HepG2 (cell line): ENCODE results near the gene HNF1B. TPM values are rescaled to one million over a fixed set of nuclear protein-coding genes. Genes with fewer than 3 reads are reported as not detected.

Experiments used
- ARNT2 ChIP-seq: sonication (generic); formaldehyde crosslinking; IDR thresholded peaks from 2 replicates; pipeline ENCODE4 v1.8.0; 2022; ENCODE audit warnings: mild to moderate bottlenecking, low read depth, missing genetic modification reagents, moderate library complexity
- BRD4 ChIP-seq: sonication (generic); formaldehyde crosslinking; IDR thresholded peaks from 2 replicates; pipeline ENCODE4 v1.4.0; 2020; ENCODE audit warnings: missing genetic modification reagents
- FOXO1 ChIP-seq: sonication (generic); formaldehyde crosslinking; IDR thresholded peaks from 2 replicates; pipeline ENCODE4 v1.4.0; 2020; ENCODE audit warnings: missing genetic modification reagents
- HDAC6 ChIP-seq: fragments of 200-600 bp; sonication (generic); IDR thresholded peaks from 2 replicates; pipeline ENCODE4 v1.7.0; 2017; ENCODE audit warnings: mild to moderate bottlenecking, antibody characterized with exemption, low read length, low read depth
- HMGXB4 ChIP-seq, 2 experiments: sonication (generic) in 1 of 2; formaldehyde crosslinking in 1 of 2; IDR thresholded peaks; 2 replicates each; pipeline versions ENCODE4 v1.4.0 to v1.6.1; 2018 to 2020; ENCODE audit warnings: missing genetic modification reagents in 2 of 2, borderline replicate concordance in 1 of 2, low read depth in 1 of 2, mild to moderate bottlenecking in 1 of 2, missing biosample characterization in 1 of 2
- HNF4G ChIP-seq, 2 experiments: sonication (generic) in 1 of 2; formaldehyde crosslinking in 1 of 2; IDR thresholded peaks; 2 replicates each; pipeline versions ENCODE4 v1.4.0 to v1.6.1; 2011 to 2020; ENCODE audit warnings: borderline replicate concordance in 2 of 2, low read depth in 2 of 2, mild to moderate bottlenecking in 2 of 2, low read length in 1 of 2, missing genetic modification reagents in 1 of 2, moderate library complexity in 1 of 2
- HOXD1 ChIP-seq: sonication (generic); formaldehyde crosslinking; IDR thresholded peaks from 2 replicates; pipeline ENCODE4 v1.5.0; 2020; ENCODE audit warnings: missing genetic modification reagents
- IRF2 ChIP-seq: IDR thresholded peaks from 2 replicates; pipeline ENCODE4 v1.6.1; 2018; ENCODE audit warnings: missing genetic modification reagents, missing compliant biosample characterization
- PAF1 ChIP-seq: IDR thresholded peaks from 2 replicates; pipeline ENCODE4 v1.6.1; 2016; ENCODE audit warnings: missing genetic modification reagents, missing compliant biosample characterization
- RFX3 ChIP-seq: IDR thresholded peaks from 2 replicates; pipeline ENCODE4 v1.6.1; 2016; ENCODE audit warnings: missing biosample characterization, missing genetic modification reagents
- SP5 ChIP-seq: IDR thresholded peaks from 2 replicates; pipeline ENCODE4 v1.6.1; 2016; ENCODE audit warnings: low read depth, borderline replicate concordance
- TARDBP ChIP-seq: sonication (generic); formaldehyde crosslinking; IDR thresholded peaks from 2 replicates; pipeline ENCODE4 v1.8.0; 2022; ENCODE audit warnings: mild to moderate bottlenecking, missing genetic modification reagents
- TMF1 ChIP-seq: sonication (generic); formaldehyde crosslinking; IDR thresholded peaks from 2 replicates; pipeline ENCODE4 v1.8.1; 2022; ENCODE audit warnings: low read depth, missing genetic modification reagents
- ZBTB49 ChIP-seq: sonication (generic); formaldehyde crosslinking; IDR thresholded peaks from 2 replicates; pipeline ENCODE4 v1.4.0; 2020; ENCODE audit warnings: missing genetic modification reagents, borderline replicate concordance
- ZNF224 ChIP-seq: sonication (generic); formaldehyde crosslinking; IDR thresholded peaks from 2 replicates; pipeline ENCODE4 v1.5.0; 2020; ENCODE audit warnings: mild to moderate bottlenecking, missing genetic modification reagents
- ZNF282 ChIP-seq: fragments of 450-650 bp; IDR thresholded peaks from 2 replicates; pipeline ENCODE4 v1.6.1; 2018; ENCODE audit not compliant: partially characterized antibody
- ZNF598 ChIP-seq: sonication (generic); formaldehyde crosslinking; IDR thresholded peaks from 2 replicates; pipeline ENCODE4 v1.5.1; 2020; ENCODE audit warnings: mild to moderate bottlenecking, missing genetic modification reagents, borderline replicate concordance
- ZNF629 ChIP-seq: sonication (generic); formaldehyde crosslinking; conservative IDR thresholded peaks from 2 replicates; pipeline ENCODE4 v1.5.0; 2020; ENCODE audit warnings: missing genetic modification reagents
- ZNF652 ChIP-seq: IDR thresholded peaks from 2 replicates; pipeline ENCODE4 v1.6.1; 2016; ENCODE audit warnings: low read depth, borderline replicate concordance
- ZNF720 ChIP-seq: sonication (generic); formaldehyde crosslinking; IDR thresholded peaks from 2 replicates; pipeline ENCODE4 v1.4.0; 2020; ENCODE audit warnings: missing genetic modification reagents
- polyA plus RNA-seq, 8 experiments: library from polyadenylated mRNA; depleted of rRNA in 3 of 8; stranded (reverse) in 7 of 8; unstranded in 1 of 8; fragments of >200 nt; fragmentation: Illumina TruSeq in 4 of 8; extraction: Trizol in 4 of 8; gene quantifications; 2 replicates each; pipeline versions ENCODE4 v1.2.1 to v1.2.3, GENCODE V29; 2011 to 2016; ENCODE audit warnings: low read depth in 4 of 8, missing spikeins in 1 of 8, mixed read lengths in 1 of 8; ENCODE audit not compliant: insufficient read depth in 1 of 8
- total RNA-seq, 5 experiments: library from RNA; depleted of rRNA; stranded (reverse); fragments of >200 nt; fragmentation: Illumina TruSeq; extraction: Trizol; gene quantifications; 2 replicates each; pipeline ENCODE4 v1.2.3, GENCODE V29; 2016; ENCODE audit warnings: low read depth in 1 of 5
- TF ChIP-seq, protein P1 (sequence below): fragments of 450-650 bp; IDR thresholded peaks from 2 replicates; pipeline ENCODE4 v1.6.1; 2016
- TF ChIP-seq, protein P2 (sequence below): IDR thresholded peaks from 2 replicates; pipeline ENCODE4 v1.4.0; 2020; ENCODE audit warnings: mild to moderate bottlenecking, missing genetic modification reagents

HNF1B gene
- total and polyA plus RNA-seq, 2 of the 13 experiments (the other 11 are each of a cell fraction or from before 2014, with no cell fraction given): 1.9 to 5.3 TPM

GRCh38 chr17:37743612-37743874, 1.3 kb downstream of the HNF1B start (continued):
- TF ChIP-seq ZNF652 (CRISPR knock-in tag) (no peak), PAF1 (no peak), BRD4 (CRISPR knock-in tag) (no peak), SP5 (CRISPR knock-in tag) (no peak), ZNF598 (CRISPR knock-in tag) (no peak), TMF1 (CRISPR knock-in tag) (0 out of 2 replicates have a peak, but pooled peaks have one; percentile 60), ZNF224 (CRISPR knock-in tag) (no peak), HMGXB4 (CRISPR knock-in tag; IDR thresholded peaks at IDR 0.05; ENCODE audit: borderline replicate concordance in 1 of 2, low read depth in 1 of 2) (no peak; a peak in 2 of 4 replicates), HNF4G (IDR thresholded peaks at IDR 0.05; ENCODE audit: borderline replicate concordance, low read depth, low read length) (0 out of 2 replicates have a peak, but pooled peaks have one; percentile 30), HNF4G (CRISPR knock-in tag; IDR thresholded peaks at IDR 0.05; ENCODE audit: borderline replicate concordance, low read depth) (no peak), TARDBP (CRISPR knock-in tag) (peak; percentile 74; the same call in 1 of the 2 replicates), IRF2 (no peak), HOXD1 (no peak), ARNT2 (CRISPR knock-in tag) (peak; percentile 54; the same call in 1 of the 2 replicates), ZNF282 (no peak), FOXO1 (CRISPR knock-in tag) (peak; percentile 3; the same call in 1 of the 2 replicates), ZNF720 (CRISPR knock-in tag) (no peak), ZBTB49 (CRISPR knock-in tag) (no peak), RFX3 (CRISPR knock-in tag) (no peak), ZNF629 (0 out of 2 replicates have a peak, but pooled peaks have one; percentile 5), HDAC6 (no peak)
- TF ChIP-seq, protein P1, sequence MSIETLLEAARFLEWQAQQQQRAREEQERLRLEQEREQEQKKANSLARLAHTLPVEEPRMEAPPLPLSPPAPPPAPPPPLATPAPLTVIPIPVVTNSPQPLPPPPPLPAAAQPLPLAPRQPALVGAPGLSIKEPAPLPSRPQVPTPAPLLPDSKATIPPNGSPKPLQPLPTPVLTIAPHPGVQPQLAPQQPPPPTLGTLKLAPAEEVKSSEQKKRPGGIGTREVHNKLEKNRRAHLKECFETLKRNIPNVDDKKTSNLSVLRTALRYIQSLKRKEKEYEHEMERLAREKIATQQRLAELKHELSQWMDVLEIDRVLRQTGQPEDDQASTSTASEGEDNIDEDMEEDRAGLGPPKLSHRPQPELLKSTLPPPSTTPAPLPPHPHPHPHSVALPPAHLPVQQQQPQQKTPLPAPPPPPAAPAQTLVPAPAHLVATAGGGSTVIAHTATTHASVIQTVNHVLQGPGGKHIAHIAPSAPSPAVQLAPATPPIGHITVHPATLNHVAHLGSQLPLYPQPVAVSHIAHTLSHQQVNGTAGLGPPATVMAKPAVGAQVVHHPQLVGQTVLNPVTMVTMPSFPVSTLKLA: peak; percentile 16; the same call in 1 of the 2 replicates
- TF ChIP-seq, protein P2, sequence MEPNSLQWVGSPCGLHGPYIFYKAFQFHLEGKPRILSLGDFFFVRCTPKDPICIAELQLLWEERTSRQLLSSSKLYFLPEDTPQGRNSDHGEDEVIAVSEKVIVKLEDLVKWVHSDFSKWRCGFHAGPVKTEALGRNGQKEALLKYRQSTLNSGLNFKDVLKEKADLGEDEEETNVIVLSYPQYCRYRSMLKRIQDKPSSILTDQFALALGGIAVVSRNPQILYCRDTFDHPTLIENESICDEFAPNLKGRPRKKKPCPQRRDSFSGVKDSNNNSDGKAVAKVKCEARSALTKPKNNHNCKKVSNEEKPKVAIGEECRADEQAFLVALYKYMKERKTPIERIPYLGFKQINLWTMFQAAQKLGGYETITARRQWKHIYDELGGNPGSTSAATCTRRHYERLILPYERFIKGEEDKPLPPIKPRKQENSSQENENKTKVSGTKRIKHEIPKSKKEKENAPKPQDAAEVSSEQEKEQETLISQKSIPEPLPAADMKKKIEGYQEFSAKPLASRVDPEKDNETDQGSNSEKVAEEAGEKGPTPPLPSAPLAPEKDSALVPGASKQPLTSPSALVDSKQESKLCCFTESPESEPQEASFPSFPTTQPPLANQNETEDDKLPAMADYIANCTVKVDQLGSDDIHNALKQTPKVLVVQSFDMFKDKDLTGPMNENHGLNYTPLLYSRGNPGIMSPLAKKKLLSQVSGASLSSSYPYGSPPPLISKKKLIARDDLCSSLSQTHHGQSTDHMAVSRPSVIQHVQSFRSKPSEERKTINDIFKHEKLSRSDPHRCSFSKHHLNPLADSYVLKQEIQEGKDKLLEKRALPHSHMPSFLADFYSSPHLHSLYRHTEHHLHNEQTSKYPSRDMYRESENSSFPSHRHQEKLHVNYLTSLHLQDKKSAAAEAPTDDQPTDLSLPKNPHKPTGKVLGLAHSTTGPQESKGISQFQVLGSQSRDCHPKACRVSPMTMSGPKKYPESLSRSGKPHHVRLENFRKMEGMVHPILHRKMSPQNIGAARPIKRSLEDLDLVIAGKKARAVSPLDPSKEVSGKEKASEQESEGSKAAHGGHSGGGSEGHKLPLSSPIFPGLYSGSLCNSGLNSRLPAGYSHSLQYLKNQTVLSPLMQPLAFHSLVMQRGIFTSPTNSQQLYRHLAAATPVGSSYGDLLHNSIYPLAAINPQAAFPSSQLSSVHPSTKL (CRISPR knock-in tag): no peak; the same call in 1 of the 2 replicates
